ENCODE results near the gene KRT14. TPM values are rescaled to one million over a fixed set of nuclear protein-coding genes. Genes with fewer than 3 reads are reported as not detected.

Gene KRT14
- total and polyA plus RNA-seq, 2 donors (not counting 3 experiments of a cell fraction or from before 2014, with no cell fraction given) = 0.12 to 0.66 TPM

DNA sequence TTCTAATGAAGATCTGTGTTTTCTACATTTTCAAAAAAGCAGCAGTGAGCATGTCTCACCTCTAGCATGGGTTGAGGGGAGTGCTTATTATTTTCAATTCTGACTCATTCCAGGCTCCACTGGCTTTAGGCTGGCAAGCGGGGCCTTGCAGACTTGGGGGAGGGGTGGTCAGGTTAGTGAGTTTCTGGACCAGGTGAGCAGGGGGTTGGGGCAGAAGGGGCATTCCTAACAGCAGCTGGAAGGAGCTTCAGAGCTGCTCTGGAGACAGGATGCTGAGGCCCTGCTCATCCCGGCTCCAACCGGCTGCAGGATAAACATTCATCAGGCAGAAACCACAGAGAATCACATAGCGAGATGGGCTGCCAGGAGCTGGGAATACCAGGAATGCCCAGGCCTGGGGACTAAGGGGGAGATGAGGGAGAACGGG lies 48.1 kb downstream of the KRT14 start:
- no peak overlapping the region for H2AFZ ChIP-seq (ENCODE audit: low read depth, low read length)
- ChIA-PET CTCF (interaction anchor here (3.0 kb wide), 1 partner anchor 10 kb away, joined by 28 read pairs; no protein-coding TSS in a partner anchor), POLR2A (no interaction called here)
- TF ChIP-seq, protein P1, sequence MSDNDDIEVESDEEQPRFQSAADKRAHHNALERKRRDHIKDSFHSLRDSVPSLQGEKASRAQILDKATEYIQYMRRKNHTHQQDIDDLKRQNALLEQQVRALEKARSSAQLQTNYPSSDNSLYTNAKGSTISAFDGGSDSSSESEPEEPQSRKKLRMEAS (IDR thresholded peaks at IDR 0.05; ENCODE audit: insufficient read depth, insufficient read length) = no peak
- TF ChIP-seq JUN (IDR thresholded peaks at IDR 0.05; ENCODE audit: borderline replicate concordance, insufficient read depth, insufficient read length, low read depth) (no peak), GATA2 (IDR thresholded peaks at IDR 0.05; ENCODE audit: insufficient read depth, insufficient read length, low read depth, low read length) (no peak), POLR2A (IDR thresholded peaks at IDR 0.05; ENCODE audit: low read depth, low read length) (no peak), EZH2 (IDR thresholded peaks at IDR 0.05; ENCODE audit: borderline replicate concordance, low read depth, low read length, severe bottlenecking) (no peak), MYC (IDR thresholded peaks at IDR 0.05; ENCODE audit: low read depth, low read length) (no peak), FOS (IDR thresholded peaks at IDR 0.05; ENCODE audit: borderline replicate concordance, insufficient read depth, low read length) (no peak), POLR2AphosphoS5 (IDR thresholded peaks at IDR 0.05; ENCODE audit: insufficient read depth, low read depth, low read length) (no peak)
- TF ChIP-seq, protein P2, sequence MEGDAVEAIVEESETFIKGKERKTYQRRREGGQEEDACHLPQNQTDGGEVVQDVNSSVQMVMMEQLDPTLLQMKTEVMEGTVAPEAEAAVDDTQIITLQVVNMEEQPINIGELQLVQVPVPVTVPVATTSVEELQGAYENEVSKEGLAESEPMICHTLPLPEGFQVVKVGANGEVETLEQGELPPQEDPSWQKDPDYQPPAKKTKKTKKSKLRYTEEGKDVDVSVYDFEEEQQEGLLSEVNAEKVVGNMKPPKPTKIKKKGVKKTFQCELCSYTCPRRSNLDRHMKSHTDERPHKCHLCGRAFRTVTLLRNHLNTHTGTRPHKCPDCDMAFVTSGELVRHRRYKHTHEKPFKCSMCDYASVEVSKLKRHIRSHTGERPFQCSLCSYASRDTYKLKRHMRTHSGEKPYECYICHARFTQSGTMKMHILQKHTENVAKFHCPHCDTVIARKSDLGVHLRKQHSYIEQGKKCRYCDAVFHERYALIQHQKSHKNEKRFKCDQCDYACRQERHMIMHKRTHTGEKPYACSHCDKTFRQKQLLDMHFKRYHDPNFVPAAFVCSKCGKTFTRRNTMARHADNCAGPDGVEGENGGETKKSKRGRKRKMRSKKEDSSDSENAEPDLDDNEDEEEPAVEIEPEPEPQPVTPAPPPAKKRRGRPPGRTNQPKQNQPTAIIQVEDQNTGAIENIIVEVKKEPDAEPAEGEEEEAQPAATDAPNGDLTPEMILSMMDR (IDR thresholded peaks at IDR 0.05; ENCODE audit: extremely low read depth in 1 of 2, insufficient read depth in 1 of 2, low read depth in 1 of 2, low read length in 2 of 2) = no peak
- FAIRE-seq (no peak), DNase-seq (ENCODE audit: low read depth, low spot score) (no peak)
- no peak overlapping the region for H3K9ac ChIP-seq (replicated peaks; ENCODE audit: extremely low read depth, insufficient read depth, low read length)
- intact Hi-C loops (cut with micrococcal nuclease) = no loop called here
- H3K79me2 ChIP-seq (ENCODE audit: control insufficient read depth, insufficient read depth, low read length) = no peaks in the 10 kb centered on the region
- BruUV-seq (replicated peaks) = no TSS peak
- no peak overlapping the region for H3K4me3 ChIP-seq (replicated peaks in 1 of 3; ENCODE audit: insufficient read depth in 1 of 3, low read depth in 1 of 3, low read length in 3 of 3)
- H4K20me1 ChIP-seq (replicated peaks; ENCODE audit: control insufficient read depth, extremely low read depth, insufficient read depth, low read length) = no peaks in the 10 kb centered on the region
- dilution Hi-C loops (cut with MboI; ENCODE audit: extremely low pct_ligation_motif_present, low sequenced_read_pairs) = no loop called here
- H3K9me1 ChIP-seq (replicated peaks; ENCODE audit: control insufficient read depth, extremely low read depth, insufficient read depth, low read length) = no peaks in the 10 kb centered on the region
- no peaks in the 10 kb centered on the region for H3K9me3 ChIP-seq (replicated peaks; ENCODE audit: control insufficient read depth, insufficient read depth, low read length)
- H3K4me2 ChIP-seq (ENCODE audit: insufficient read depth, low read length) = no peak overlapping the region
- no peak overlapping the region for H3K27ac ChIP-seq (ENCODE audit: insufficient read depth, low read depth, low read length)
- H3K27me3 ChIP-seq (ENCODE audit: control insufficient read depth in 2 of 2, insufficient read depth in 2 of 2, low read length in 2 of 2) = no peaks in the 10 kb centered on the region
- no peaks in the 10 kb centered on the region for H3K36me3 ChIP-seq (ENCODE audit: control insufficient read depth in 2 of 2, extremely low read depth in 1 of 2, insufficient read depth in 2 of 2, low read length in 2 of 2)
- no peaks in the 10 kb centered on the region for H3K4me1 ChIP-seq (ENCODE audit: control insufficient read depth, extremely low read depth, insufficient read depth, low read length)

Data from endothelial cell of umbilical vein (primary cell).